ENCODE results near the gene PPP1R15A. TPM values are rescaled to one million over a fixed set of nuclear protein-coding genes. Genes with fewer than 3 reads are reported as not detected.
"Not testable (repeated sequence)": the region's sequence is repeated elsewhere in the genome, so short reads cannot be mapped to it uniquely, and the experiment has no call there.

PPP1R15A gene
- total RNA-seq, 2 donors from 2014 or later: 954 to 1,165 TPM

- Mint-ChIP-seq H3K27me3 (no peaks in the 10 kb centered on the region), H3K36me3 (ENCODE audit: low read depth) (peaks cover 16% of the 10 kb centered on the region), H3K4me3 (peak overlapping the region; percentile 70), H3K27ac (peak overlapping the region; percentile 99), H3K4me1 (peaks cover 46% of the 10 kb centered on the region)
- ATAC-seq (no peak), DNase-seq (no peak)
- no peaks in the 10 kb centered on the region for H3K9me3 ChIP-seq (ENCODE audit: control insufficient read depth, low read length, poor library complexity, severe bottlenecking)
Observed at GRCh38 chr19:48878196-48879024, 6.2 kb downstream of the PPP1R15A start.

GRCh38 chr19:48879025-48879637 is 6.9 kb downstream of the PPP1R15A start:
- H3K27me3 Mint-ChIP-seq: no peaks in the 10 kb centered on the region
- no peaks in the 10 kb centered on the region for H3K9me3 ChIP-seq (ENCODE audit: control insufficient read depth, low read length, poor library complexity, severe bottlenecking)
- peaks cover 9% of the 10 kb centered on the region for H3K36me3 Mint-ChIP-seq (ENCODE audit: low read depth)
- H3K4me3 Mint-ChIP-seq: peak overlapping the region; percentile 70
- peak overlapping the region; percentile 99 for H3K27ac Mint-ChIP-seq
- ATAC-seq (no peak), DNase-seq (no peak)
- H3K4me1 Mint-ChIP-seq: peaks cover 39% of the 10 kb centered on the region

- H3K36me3 Mint-ChIP-seq (ENCODE audit: low read depth); DNase-seq; ATAC-seq; H3K27me3 Mint-ChIP-seq; H3K9me3 ChIP-seq (ENCODE audit: control insufficient read depth, low read length, poor library complexity, severe bottlenecking): not testable (repeated sequence)
- H3K27ac Mint-ChIP-seq: peak overlapping the region; percentile 99
- peaks cover 33% of the 10 kb centered on the region for H3K4me1 Mint-ChIP-seq
- H3K4me3 Mint-ChIP-seq: peak overlapping the region; percentile 47
Observed at GRCh38 chr19:48879696-48880095, 7.5 kb downstream of the PPP1R15A start.

GRCh38 chr19:48881741-48882657 is 9.8 kb downstream of the PPP1R15A start:
- peaks cover 20% of the 10 kb centered on the region for H3K4me1 Mint-ChIP-seq
- peak overlapping the region; percentile 99 for H3K27ac Mint-ChIP-seq
- no peaks in the 10 kb centered on the region for H3K36me3 Mint-ChIP-seq (ENCODE audit: low read depth)
- no peak for DNase-seq
- H3K27me3 Mint-ChIP-seq: no peaks in the 10 kb centered on the region
- ATAC-seq: peak; percentile 52
- no peaks in the 10 kb centered on the region for H3K9me3 ChIP-seq (ENCODE audit: control insufficient read depth, low read length, poor library complexity, severe bottlenecking)
- peak overlapping the region; percentile 68 for H3K4me3 Mint-ChIP-seq

GRCh38 chr19:48883726-48884125 is 11.5 kb downstream of the PPP1R15A start:
- Mint-ChIP-seq H3K4me1 (peaks cover 10% of the 10 kb centered on the region), H3K36me3 (ENCODE audit: low read depth) (no peaks in the 10 kb centered on the region), H3K4me3 (no peak overlapping the region), H3K27ac (peak overlapping the region; percentile 99), H3K27me3 (no peaks in the 10 kb centered on the region)
- no peak for DNase-seq
- ATAC-seq: no peak
- no peaks in the 10 kb centered on the region for H3K9me3 ChIP-seq (ENCODE audit: control insufficient read depth, low read length, poor library complexity, severe bottlenecking)

GRCh38 chr19:48887861-48888612 is 15.8 kb downstream of the PPP1R15A start:
- DNase-seq (no peak), ATAC-seq (no peak)
- Mint-ChIP-seq H3K36me3 (ENCODE audit: low read depth) (peaks cover 4% of the 10 kb centered on the region), H3K27me3 (peaks cover 23% of the 10 kb centered on the region), H3K27ac (no peak overlapping the region), H3K4me3 (no peak overlapping the region), H3K4me1 (peaks cover 10% of the 10 kb centered on the region)
- no peaks in the 10 kb centered on the region for H3K9me3 ChIP-seq (ENCODE audit: control insufficient read depth, low read length, poor library complexity, severe bottlenecking)

GRCh38 chr19:48889496-48889895 is 17.3 kb downstream of the PPP1R15A start:
- DNase-seq; H3K4me1 Mint-ChIP-seq; H3K9me3 ChIP-seq (ENCODE audit: control insufficient read depth, low read length, poor library complexity, severe bottlenecking); H3K36me3 Mint-ChIP-seq (ENCODE audit: low read depth); ATAC-seq; H3K4me3 Mint-ChIP-seq; H3K27ac Mint-ChIP-seq: not testable (repeated sequence)
- H3K27me3 Mint-ChIP-seq: peaks cover 31% of the 10 kb centered on the region

GRCh38 chr19:48890551-48890950 is 18.3 kb downstream of the PPP1R15A start:
- no peak overlapping the region for H3K4me3 Mint-ChIP-seq
- H3K27me3 Mint-ChIP-seq: peaks cover 37% of the 10 kb centered on the region
- no peaks in the 10 kb centered on the region for H3K9me3 ChIP-seq (ENCODE audit: control insufficient read depth, low read length, poor library complexity, severe bottlenecking)
- no peak for DNase-seq
- peaks cover 4% of the 10 kb centered on the region for H3K36me3 Mint-ChIP-seq (ENCODE audit: low read depth)
- H3K4me1 Mint-ChIP-seq: peaks cover 9% of the 10 kb centered on the region
- ATAC-seq: no peak
- no peak overlapping the region for H3K27ac Mint-ChIP-seq

- peaks cover 37% of the 10 kb centered on the region for H3K27me3 Mint-ChIP-seq
- no peak overlapping the region for H3K4me3 Mint-ChIP-seq
- H3K27ac Mint-ChIP-seq: peak overlapping the region; percentile 47
- DNase-seq: no peak
- H3K4me1 Mint-ChIP-seq: peaks cover 18% of the 10 kb centered on the region
- ATAC-seq: no peak
- peaks cover 6% of the 10 kb centered on the region for H3K36me3 Mint-ChIP-seq (ENCODE audit: low read depth)
- H3K9me3 ChIP-seq (ENCODE audit: control insufficient read depth, low read length, poor library complexity, severe bottlenecking): no peaks in the 10 kb centered on the region
Observed at GRCh38 chr19:48895226-48895625, 23.0 kb downstream of the PPP1R15A start.

- H3K9me3 ChIP-seq (ENCODE audit: control insufficient read depth, low read length, poor library complexity, severe bottlenecking): no peaks in the 10 kb centered on the region
- H3K27me3 Mint-ChIP-seq: peaks cover 30% of the 10 kb centered on the region
- ATAC-seq: no peak
- DNase-seq: peak in 1 of 3 donors; percentile 53
- peaks cover 24% of the 10 kb centered on the region for H3K4me1 Mint-ChIP-seq
- H3K36me3 Mint-ChIP-seq (ENCODE audit: low read depth): peaks cover 6% of the 10 kb centered on the region
- peak overlapping the region; percentile 59 for H3K4me3 Mint-ChIP-seq
- H3K27ac Mint-ChIP-seq: no peak overlapping the region
Observed at GRCh38 chr19:48896191-48896720, 24.0 kb downstream of the PPP1R15A start.

GRCh38 chr19:48897181-48897580 is 25.0 kb downstream of the PPP1R15A start:
- ATAC-seq (no peak), DNase-seq (no peak)
- Mint-ChIP-seq H3K27ac (no peak overlapping the region), H3K27me3 (peaks cover 21% of the 10 kb centered on the region), H3K36me3 (ENCODE audit: low read depth) (peaks cover 3% of the 10 kb centered on the region), H3K4me1 (peaks cover 26% of the 10 kb centered on the region), H3K4me3 (no peak overlapping the region)
- no peaks in the 10 kb centered on the region for H3K9me3 ChIP-seq (ENCODE audit: control insufficient read depth, low read length, poor library complexity, severe bottlenecking)

- H3K9me3 ChIP-seq (ENCODE audit: control insufficient read depth, low read length, poor library complexity, severe bottlenecking); DNase-seq; ATAC-seq; H3K27me3 Mint-ChIP-seq; H3K36me3 Mint-ChIP-seq (ENCODE audit: low read depth): not testable (repeated sequence)
- H3K4me1 Mint-ChIP-seq: peaks cover 29% of the 10 kb centered on the region
- H3K27ac Mint-ChIP-seq: peak overlapping the region; percentile 97
- H3K4me3 Mint-ChIP-seq: peak overlapping the region; percentile 99
Observed at GRCh38 chr19:48899386-48899749, 27.1 kb downstream of the PPP1R15A start.
